HG03196 (cell line): ENCODE results near the gene DTX2.
"Not testable (repeated sequence)": the region's sequence is repeated elsewhere in the genome, so short reads cannot be mapped to it uniquely, and the experiment has no call there.

ENCODE experiments used
- ATAC-seq: cut with Tn5 transposase; IDR thresholded peaks from one replicate; pipeline ENCODE4 v1.9.1; 2021; ENCODE audit not compliant: unreplicated experiment

DTX2 gene

GRCh38 chr7:76485822-76486610, 24.5 kb downstream of the DTX2 start:
- ATAC-seq = peak; percentile 20

- ATAC-seq = peak; percentile 98
Observed at GRCh38 chr7:76486618-76487017, 25.1 kb downstream of the DTX2 start.

GRCh38 chr7:76487969-76488368, 26.5 kb downstream of the DTX2 start:
- ATAC-seq = not testable (repeated sequence)

DNA sequence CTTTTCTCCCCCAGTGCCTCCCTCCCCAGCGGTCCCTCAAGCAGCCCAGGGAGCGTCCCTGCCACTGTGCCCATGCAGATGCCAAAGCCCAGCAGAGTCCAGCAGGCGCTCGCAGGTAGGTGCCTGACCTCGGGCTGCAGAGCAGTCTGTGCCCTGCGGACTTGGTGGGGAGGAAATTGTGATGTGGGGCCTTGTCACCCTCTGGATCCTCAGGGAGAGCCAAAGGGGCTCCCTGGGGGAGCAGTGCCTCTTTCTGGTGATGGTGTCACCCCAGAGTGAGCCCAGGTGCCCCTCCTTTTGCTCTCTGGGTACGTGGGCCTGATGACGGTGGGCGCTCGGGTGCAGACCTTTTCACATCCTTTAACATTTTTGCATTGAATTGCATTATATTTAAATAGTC, 30.6 kb downstream of the DTX2 start:
- ATAC-seq = not testable (repeated sequence)

DNA sequence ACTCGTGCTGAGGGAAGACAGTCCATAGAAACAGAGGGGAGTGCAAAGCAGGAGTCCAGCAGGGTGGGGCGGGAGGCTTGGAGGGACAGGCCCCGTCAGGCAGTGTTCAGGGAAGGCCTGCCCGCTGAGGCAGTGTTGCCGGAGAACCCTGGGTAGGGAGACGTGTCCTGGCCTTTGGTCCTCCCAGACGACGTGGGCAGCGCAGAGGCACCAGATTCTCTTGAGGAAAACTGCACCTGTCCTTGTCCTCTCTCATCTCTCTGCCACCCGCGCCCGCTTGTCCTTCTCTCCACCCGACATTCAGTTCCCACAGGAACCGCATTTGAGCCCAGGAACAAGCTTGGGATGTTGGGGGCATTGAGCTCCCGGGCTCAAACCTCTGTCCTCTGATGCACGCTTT, 34.2 kb downstream of the DTX2 start:
- ATAC-seq = not testable (repeated sequence)

- ATAC-seq = not testable (repeated sequence)
Observed at GRCh38 chr7:76497918-76498582, 36.5 kb downstream of the DTX2 start.

- ATAC-seq = not testable (repeated sequence)
Observed at GRCh38 chr7:76498583-76499200, 37.2 kb downstream of the DTX2 start.

DNA sequence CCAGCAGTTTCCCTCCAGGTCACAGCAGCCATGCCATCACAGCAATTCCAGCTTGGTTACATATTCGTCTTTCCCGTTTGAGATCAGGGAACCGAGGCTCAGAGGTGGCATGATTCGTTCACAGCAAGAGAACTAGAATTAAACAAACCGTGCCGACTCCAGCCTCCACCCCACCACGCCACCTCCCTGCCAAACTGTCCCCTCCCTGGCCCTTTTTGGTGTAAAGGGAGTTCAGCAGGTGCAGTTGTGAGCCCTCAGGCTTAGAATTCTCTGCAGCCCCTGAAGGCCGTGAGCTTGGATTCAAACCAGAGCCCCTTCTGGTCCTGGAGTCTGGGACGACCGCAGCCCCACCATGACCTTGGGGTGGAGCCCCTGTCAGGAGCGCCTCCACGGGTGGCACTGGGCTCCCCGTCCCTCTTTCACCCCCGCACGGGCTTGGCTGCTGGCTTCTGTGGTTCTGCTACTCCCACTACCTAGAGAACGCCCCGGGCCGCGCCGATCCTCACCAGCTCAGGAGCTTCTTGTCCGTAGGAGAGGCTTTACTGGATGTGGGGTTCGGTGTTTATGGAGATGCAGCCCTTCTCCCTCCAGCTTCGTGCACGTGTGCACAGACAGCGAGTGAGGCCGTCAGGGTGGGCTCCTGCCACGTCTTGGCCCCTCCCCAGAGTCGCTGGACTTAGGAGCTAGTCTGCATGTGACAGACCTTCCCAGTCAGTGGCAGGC, 37.9 kb downstream of the DTX2 start:
- not testable (repeated sequence) for ATAC-seq

- ATAC-seq = not testable (repeated sequence)
Observed at GRCh38 chr7:76499924-76500241, 38.4 kb downstream of the DTX2 start.

DNA sequence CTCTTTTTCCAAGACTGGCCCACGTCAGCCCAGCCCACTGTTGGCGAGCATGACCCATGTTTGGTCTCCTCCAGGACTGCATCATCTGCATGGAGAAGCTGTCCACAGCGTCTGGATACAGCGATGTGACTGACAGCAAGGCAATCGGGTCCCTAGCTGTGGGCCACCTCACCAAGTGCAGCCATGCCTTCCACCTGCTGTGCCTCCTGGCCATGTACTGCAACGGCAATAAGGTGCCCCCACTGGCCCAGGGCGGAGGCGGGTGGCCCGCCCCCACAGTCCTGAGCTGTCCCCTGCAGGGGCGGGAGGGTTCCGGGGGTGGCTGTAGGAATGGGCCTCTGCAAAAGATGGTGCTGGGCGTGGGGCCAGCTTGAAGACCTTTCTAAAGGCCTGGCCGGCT, 40.7 kb downstream of the DTX2 start:
- ATAC-seq = not testable (repeated sequence)

- ATAC-seq = not testable (repeated sequence)
Observed at GRCh38 chr7:76502836-76503235, 41.3 kb downstream of the DTX2 start.

DNA sequence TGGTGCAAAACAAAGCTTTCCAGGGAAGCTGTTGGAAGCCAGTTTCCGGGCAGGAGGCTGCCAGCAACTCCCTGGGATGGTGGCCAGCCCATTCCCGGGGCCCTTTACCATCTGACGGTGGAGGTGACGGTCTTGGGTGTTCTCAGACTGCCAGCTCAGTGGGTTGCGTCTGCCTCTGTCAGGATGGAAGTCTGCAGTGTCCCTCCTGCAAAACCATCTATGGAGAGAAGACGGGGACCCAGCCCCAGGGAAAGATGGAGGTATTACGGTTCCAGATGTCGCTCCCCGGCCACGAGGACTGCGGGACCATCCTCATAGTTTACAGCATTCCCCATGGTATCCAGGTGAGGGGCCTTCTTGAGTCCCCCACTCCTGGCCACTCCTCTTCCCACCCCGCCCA, 41.7 kb downstream of the DTX2 start:
- not testable (repeated sequence) for ATAC-seq

- not testable (repeated sequence) for ATAC-seq
Observed at GRCh38 chr7:76504351-76505167, 43.0 kb downstream of the DTX2 start.

GRCh38 chr7:76505168-76506080, 43.9 kb downstream of the DTX2 start:
- no peak for ATAC-seq

DNA sequence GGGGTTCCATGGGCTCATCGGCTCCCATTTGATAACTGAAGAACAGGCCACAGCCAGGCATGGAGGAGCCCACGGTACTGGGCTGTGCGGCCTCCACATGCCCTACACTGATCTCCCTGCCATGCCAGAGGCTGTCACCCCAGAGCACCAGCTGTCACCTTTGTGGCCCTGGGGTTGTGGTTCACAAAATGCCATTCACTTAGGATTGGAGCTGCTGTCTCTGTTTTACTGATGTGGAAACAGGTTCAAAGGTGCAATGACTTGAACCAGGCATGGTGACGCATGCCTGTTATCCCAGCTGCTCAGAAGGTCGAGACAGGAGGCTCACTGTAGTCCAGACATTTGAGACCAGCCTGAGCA, 44.6 kb downstream of the DTX2 start:
- no peak for ATAC-seq

- ATAC-seq = not testable (repeated sequence)
Observed at GRCh38 chr7:76506643-76507042, 45.1 kb downstream of the DTX2 start.

- no peak for ATAC-seq
Observed at GRCh38 chr7:76507723-76508406, 46.4 kb downstream of the DTX2 start.

GRCh38 chr7:76509931-76510877, 48.7 kb downstream of the DTX2 start, which contains the start of gene UPK3B:
Gene UPK3B, plus strand, starts transcription at chr7:76510552. Its CDS starts 101 bp downstream, at chr7:76510653.
- ATAC-seq = no peak
